Measurements from ENCODE around the gene MAPK10.

- TF ChIP-seq POLR2A (IDR thresholded peaks at IDR 0.05; ENCODE audit: low read length) (no peak), FOSL2 (IDR thresholded peaks at IDR 0.05) (no peak), FOSL2 (CRISPR knock-in tag; IDR thresholded peaks at IDR 0.05) (no peak), CTCF (IDR thresholded peaks at IDR 0.05) (no peak), CHD2 (IDR thresholded peaks at IDR 0.05; ENCODE audit: low read length, partially characterized antibody) (no peak), POLR2AphosphoS2 (conservative IDR thresholded peaks at IDR 0.05; ENCODE audit: low read length) (no peak), PHF8 (IDR thresholded peaks at IDR 0.05; ENCODE audit: borderline replicate concordance, low read depth) (no peak), NPAS2 (CRISPR knock-in tag; IDR thresholded peaks at IDR 0.05; ENCODE audit: borderline replicate concordance) (no peak), EP300 (IDR thresholded peaks at IDR 0.05) (no peak), REST (IDR thresholded peaks at IDR 0.05) (no peak), CBX8 (IDR thresholded peaks at IDR 0.05) (no peak), GATA3 (IDR thresholded peaks at IDR 0.05; ENCODE audit: borderline replicate concordance) (no peak), CEBPB (IDR thresholded peaks at IDR 0.05) (no peak), SMC3 (IDR thresholded peaks at IDR 0.05) (no peak)
Measured at GRCh38 chr4:86044593-86044985, 315.3 kb downstream of the MAPK10 start.
